GM19467 (cell line): ENCODE measurements around the gene SRD5A3.
"Not testable (repeated sequence)": the region's sequence is repeated elsewhere in the genome, so short reads cannot be mapped to it uniquely, and the experiment has no call there.

Experiments
- ATAC-seq: cut with Tn5 transposase; IDR thresholded peaks from one replicate; pipeline ENCODE4 v1.9.1; 2021; ENCODE audit warnings: mild to moderate bottlenecking, moderate library complexity; ENCODE audit not compliant: unreplicated experiment

SRD5A3 gene

DNA sequence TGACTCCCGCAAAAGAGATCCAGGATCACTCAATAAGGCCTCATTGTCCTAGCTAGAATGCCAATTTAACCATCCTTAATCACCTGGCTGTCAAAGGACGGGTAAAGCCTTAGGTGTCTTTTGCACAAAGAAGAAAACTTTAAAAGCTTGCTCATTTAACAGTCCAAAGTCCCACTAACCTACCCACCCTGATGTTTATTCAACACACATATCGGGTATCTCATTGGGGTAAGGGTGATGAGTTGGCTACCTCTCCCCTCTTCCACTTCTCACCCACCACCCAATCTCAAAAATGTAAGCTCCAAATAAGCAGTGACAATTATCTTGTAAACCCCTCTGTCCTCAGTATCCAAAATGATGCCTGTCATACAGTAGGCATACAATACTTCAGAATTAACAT, 988 bp upstream of the SRD5A3 start:
- ATAC-seq, result no peak

DNA sequence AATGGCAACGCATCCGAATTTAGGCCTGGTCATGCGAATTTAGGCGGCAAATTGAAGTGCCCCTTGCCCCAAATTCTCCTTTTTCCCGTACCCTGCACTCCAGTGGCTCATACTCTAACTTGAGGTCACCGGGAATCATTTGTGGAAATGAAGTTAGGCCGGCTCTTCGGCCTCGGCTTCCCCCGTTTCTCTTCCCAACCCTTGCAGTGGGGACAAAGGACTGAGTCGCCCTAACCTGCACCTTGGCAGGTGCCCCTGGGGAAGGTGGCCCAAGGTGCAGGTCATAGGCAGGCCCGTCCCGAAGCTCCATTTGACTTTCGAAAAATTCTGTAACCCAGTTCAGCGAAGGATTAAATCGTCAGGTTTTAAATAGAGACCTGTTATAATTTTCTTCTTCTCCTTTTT, 811 bp downstream of the SRD5A3 start:
- ATAC-seq, result no peak

DNA sequence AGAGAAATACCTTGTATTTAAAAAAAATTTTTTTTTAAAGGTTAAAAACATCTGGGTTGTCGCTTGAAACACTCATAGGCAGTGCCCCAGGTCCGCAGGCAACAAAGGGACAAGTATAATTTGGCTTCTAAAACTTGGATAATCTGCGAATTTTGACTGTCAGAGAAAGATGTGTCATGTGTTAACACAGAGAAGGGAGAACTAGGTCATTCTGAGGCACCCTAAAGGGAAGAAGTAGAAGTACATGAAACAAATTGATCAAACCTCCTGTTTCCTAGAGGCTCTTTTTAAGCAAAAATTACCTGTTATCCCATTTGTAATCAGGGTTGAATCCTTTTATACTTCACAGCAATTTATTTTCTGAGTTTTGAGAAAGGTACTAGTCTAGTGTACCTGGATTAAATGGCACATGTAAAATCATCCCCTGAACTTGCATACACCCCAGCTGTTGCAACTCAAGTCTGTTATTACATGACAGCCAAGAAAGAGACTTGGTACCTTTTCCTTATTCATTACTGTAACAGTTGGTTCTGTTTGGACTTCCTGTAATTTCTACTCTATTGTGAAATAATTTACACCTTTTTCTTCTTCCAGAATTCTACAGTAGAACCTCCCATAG, 1.7 kb downstream of the SRD5A3 start:
- no peak for ATAC-seq

DNA sequence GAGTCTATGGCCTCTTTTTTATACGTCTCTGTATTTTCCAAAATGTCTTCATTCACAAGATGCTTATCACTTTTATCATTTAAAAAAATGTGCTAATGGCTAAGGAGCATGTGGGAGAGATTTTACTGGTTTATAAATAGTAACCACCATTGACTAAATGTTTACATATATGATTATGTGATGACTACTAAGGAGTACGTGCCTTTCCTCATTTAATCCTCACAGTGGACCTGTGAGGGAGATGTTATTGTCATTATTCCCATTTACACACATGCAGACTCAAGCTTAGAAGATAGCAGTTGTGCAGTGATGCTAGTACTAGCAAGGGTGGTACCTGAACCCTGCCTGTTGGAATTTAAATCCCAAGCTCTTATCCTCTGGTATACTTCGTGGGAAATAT, 2.4 kb downstream of the SRD5A3 start:
- ATAC-seq, result no peak

DNA sequence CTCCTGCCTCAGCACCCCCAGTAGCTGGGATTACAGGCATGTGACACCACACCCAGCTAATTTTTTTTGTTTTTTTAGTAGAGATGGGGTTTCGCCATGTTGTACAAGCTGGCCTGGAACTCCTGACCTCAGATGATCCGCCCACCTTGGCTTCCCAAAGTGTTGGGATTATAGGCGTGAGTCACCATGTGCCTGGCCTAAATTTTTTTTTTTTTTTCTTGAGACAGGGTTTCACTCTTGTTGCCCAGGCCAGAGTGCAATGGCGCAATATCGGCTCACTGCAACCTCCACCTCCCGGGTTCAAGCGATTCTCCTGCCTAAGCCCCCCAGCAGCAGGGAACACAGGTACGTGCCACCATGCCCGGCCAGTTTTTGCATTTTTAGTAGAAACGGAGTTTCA, 4.8 kb downstream of the SRD5A3 start:
- not testable (repeated sequence) for ATAC-seq

DNA sequence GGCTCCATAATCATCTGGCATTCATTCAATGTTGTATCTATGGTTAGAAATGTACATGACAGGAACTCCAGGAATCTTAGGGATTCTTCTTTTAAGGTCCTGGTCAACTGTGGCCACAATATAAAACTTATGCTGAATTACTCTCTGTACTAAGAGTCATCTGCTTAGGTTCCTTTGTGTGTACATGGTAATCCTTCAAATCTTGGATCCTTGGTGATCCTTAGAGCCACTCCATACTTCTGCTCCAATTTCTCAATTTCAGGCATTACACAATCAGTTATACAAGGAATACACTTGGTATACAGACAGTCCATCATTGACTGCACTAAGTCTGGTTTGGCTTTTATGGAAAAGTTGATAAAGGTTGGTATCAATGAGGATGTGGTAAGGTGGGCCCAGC, 5.8 kb downstream of the SRD5A3 start:
- ATAC-seq, result no peak

DNA sequence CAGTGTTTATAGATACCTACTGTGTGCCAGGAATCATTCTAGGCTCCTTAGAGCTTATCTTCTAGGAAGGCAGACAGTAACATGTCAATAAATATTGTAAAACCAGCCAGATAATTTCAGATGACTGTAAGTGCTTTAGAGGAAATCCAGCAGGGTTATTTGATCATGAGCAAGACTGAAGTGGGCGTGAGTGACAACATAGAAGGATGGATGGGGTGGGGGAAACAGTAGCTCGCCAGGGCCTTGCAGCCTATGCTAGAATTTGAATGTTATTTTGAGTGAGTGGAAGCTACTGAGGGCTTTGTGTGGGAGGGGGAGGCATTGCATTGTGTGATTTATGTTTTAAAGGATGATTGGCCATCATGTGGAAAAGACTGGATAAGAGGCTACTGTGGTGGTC, 6.7 kb downstream of the SRD5A3 start:
- ATAC-seq, result no peak

DNA sequence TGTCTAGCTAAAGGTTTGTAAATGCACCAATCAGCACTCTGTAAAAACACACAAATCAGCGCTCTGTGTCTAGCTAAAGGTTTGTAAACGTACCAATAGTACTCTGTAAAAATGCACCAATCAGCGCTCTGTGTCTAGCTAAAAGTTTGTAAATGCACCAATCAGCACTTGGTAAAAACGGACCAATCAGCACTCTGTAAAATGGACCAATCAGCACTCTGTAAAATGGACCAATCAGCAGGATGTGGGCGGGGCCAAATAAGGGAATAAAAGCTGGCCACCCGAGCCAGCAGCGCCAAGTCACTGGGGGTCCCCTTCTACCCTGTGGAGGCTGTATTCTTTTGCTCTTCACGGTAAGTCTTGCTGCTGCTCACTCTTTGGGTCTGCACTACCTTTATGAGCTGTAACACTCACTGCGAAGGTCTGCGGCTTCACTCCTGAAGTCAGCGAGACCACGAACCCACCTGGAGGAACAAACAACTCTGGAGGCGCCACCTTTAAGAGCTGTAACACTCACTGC, 7.2 kb downstream of the SRD5A3 start:
- ATAC-seq, result not testable (repeated sequence)

DNA sequence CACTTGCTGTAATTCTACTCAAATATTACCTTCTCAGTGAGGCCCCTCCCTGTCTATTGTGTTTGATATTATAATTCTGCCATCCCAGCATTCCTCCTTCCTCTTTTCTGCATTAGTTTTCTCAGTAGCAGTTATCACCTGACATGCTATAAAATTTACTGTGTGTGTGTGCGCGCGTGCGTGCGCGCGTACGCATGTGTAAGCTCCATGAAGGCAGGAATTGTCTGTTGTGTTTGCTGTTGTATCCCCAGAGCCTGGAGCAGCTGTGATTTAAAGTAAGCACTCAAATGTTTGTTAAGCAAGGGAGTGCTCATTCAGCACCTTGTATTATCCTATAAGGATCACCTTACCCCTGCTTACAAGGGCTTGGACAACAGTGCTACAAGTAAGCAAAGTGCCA, 8.6 kb downstream of the SRD5A3 start:
- ATAC-seq, result no peak

DNA sequence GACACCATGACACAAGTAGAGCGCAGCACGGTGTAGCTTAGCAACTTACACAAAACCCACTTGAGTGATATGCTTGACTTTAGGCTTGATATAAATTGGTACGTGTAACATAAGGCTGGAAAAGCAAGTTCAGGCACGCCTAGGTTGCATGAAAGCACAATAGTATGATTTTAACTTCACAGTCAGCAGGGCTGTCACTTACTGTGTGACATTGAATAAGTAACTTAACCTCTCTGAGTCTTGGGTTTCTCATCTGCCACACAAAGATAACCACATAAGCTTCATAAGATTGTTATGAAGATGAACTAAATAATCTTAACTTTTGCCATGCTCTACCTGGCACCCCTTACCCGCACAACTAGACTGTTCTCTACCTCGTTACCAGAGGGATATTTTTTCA, 9.5 kb downstream of the SRD5A3 start:
- no peak for ATAC-seq

DNA sequence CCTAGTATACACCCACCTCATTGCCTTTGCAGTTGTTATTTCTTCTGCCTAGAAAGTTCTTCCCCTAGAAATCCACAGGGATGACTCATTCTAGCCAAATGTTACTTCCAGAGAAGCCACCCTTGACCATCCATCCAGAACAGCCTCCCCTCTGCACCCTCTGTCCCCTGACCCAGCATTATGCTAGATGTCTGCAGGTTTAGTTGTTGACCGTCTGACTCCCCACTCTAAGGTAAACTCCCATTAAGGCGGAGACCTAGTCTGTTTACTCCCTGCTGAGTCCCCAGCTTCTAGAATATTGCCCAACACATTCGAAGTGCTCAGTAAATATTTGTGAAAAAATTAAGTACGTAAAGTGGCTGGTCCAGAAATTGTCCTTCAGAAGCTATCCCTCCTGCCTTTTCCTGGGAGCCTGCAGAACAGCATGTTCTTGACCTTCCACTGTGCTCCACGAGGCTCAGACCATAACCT, 11.0 kb downstream of the SRD5A3 start:
- ATAC-seq, result no peak

DNA sequence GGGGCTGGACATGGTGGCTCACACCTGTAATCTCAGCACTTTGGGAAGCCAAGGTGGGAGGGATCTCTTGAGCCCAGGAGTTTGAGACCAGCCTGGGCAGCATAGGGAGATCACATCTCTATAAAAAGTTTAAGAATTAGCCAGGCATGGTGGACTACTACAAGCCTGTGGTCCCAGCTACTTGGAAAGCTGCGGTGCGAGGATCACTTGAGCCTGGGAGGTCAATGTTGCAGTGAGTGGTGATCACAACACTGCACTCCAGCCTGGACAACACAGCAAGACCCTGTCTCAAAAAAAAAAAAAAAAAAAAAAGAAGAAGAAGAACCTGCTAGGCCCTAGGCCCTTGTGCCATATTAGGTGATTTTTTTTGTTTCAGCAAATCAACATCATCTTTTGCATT, 12.2 kb downstream of the SRD5A3 start:
- ATAC-seq, result no peak

DNA sequence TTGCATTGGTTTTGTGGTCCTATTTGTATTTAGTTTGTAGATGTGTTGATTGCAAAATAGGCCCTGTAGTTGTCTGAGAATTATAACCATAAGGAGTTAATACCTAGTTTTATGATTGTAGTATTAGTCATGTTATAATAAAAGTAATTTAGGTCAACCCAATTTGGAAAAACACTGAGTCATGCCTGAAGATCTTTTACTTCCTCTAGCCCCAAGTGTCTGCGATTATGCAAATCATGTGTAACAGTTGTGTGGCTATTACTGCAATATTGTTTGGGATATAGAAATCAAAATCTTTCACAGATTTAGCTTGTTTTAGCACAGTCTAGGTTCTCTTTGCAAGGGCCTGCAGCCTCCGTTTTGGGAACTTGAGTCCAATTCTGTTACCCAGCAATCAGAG, 12.6 kb downstream of the SRD5A3 start:
- ATAC-seq, result no peak

DNA sequence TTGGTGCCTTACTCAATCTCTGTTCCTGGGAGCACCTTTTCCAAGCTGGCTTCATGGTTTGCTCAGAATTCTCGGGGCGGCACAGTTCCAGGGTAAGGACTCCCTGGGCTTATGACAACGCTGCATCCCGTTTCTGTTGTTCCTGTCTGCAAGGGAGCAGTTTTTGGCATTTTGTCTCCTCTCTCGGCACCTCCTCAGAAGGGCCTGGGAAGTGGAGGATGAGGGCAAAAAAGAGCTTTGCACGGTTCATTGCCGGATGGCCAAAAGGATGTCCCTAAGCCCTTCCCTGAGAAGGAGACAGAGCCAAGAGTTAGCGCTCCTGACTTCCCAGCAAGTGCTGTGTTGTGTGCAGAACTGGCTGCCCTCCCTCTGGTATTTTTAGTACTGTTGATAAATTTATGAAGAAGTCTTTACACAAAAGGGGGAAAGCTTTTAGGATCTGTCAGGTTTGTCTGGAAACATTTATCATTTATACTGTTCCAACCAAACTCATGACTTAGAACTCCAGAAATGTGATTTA, 13.4 kb downstream of the SRD5A3 start:
- ATAC-seq, result no peak

DNA sequence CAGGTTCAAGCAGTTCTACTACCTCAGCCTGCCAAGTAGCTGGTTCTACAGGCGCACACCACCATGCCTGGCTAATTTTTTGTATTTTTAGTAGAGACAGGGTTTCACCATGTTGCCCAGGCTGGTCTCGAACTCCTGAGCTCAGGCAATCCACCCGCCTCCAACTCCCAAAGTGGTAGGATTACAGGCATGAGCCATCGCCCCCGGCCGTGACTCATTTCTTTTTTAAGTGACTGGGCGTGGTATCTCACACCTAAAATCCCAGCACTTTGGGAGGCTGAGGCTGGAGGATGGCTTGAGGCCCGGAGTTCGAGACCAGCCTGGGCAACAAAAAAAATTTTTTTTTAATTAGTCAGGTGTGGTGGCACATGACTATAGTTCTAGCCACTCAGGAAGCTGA, 16.9 kb downstream of the SRD5A3 start:
- not testable (repeated sequence) for ATAC-seq

DNA sequence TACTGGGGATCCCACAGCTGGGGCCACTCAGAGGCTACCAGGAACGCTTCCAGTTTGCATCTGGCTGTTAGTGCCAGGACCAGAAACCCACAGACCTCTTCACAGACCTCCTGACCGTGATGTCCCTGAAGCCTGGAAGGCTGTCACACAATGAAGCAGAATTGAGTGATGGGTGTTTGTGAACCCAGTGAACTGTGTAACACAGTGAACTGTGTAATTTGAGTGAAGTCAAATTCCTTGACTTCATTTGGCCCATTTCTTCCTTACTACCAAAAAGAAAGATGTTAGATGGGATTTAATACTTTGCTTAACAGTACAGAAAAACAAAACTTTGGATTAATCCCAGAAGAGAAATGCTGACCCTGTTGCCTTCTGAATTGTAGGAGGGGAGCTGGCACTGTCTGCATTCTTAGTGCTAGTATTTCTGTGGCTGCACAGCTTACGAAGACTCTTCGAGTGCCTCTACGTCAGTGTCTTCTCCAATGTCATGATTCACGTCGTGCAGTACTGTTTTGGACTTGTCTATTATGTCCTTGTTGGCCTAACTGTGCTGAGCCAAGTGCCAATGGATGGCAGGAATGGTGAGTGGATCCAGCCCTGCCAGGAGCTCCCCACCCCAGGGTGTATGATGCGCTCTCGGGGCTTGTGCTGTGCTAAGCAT, 17.8 kb downstream of the SRD5A3 start:
- ATAC-seq, result no peak

DNA sequence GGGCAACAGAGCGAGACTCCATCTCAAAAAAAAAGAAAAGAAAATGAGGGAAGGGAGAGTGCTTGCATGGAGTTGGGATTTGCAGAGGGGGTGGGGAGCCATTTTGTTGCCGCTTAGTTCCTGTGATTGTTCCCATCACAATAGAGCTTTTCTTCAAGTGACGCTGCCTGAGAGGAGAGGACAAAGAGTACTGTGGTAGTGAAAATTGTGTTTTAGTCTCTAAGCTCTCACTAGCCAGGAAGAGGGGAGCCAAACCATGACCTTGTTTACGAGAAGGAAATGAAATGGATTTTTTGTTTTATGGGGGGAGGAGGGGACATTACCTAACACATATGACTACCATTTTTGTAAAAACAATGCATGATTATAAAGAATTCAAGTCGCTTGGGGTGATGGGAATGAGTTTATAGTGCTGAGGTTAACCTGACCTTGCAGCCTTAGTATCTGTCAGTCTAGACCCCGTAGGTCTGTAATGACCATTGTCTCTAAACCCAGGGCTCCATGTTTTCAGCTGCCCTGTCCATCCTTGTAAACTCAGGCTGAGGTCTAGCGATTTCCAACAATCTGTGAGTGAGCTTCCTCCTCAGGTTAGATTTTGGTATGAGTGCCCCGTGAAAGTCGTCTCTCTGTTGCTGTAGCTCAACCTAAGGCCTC, 18.8 kb downstream of the SRD5A3 start:
- ATAC-seq, result no peak

DNA sequence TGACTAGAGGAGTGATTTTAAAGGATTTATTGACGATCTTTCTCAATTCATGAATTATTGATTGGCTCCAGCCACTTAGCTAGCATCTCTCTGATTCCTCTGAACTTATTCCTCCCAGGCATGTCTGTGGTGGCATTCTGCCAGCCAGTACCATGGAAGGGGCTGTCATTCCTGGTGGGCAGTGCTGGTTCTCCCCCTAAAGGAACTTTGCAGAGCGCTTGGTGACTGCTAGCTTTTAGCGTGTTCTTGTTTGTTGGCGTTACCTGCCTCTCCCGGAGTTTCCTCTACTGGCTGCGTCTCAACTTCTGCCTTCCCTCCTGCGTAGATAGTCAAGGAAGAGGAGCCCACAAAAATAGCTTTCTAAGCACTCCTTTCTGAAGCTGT, 19.3 kb downstream of the SRD5A3 start:
- no peak for ATAC-seq

DNA sequence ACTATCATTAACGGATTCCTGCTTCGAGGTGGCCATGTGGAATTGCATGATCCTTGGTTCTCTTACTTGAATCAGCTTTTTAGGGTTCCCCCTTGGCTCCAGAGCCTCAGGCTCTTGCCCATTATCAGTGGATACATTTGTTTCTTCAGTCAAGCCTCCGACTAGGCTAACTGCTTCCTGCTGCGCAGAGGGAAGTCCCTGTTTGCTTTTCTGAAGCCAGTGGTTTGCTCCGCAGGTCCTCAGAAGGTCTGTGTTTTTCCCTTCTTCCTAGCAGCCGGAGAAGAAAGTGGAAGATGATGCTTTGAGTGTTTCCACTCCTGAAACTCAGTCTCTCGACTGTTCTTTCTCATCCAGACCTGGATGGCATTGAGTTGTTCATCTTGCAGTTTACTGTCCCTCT, 20.6 kb downstream of the SRD5A3 start:
- ATAC-seq, result no peak

DNA sequence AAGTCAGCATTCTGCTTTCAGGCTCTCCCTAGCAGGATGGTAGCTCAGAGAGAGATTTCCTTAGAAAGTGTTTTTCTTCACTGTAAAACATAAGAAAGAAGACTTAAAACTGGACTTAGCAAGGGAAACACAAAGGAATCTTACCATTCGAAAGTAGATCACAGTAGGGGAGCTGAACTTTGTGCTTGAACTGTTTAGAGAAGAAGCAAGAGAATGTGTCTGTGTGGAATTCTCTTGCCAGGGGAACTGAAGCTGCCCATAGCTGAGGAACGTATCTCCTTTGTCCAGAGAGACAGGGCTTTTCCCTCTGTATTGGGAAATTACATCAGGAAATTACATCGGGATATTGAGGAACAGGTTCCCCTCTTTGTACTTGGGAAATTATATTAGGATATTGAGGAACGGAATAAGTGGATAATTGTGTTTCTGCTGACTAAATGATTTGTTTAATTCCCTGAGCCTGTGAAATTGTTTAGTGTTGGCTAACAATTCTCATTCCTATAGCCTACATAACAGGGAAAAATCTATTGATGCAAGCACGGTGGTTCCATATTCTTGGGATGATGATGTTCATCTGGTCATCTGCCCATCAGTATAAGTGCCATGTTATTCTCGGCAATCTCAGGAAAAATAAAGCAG, 21.2 kb downstream of the SRD5A3 start:
- no peak for ATAC-seq

DNA sequence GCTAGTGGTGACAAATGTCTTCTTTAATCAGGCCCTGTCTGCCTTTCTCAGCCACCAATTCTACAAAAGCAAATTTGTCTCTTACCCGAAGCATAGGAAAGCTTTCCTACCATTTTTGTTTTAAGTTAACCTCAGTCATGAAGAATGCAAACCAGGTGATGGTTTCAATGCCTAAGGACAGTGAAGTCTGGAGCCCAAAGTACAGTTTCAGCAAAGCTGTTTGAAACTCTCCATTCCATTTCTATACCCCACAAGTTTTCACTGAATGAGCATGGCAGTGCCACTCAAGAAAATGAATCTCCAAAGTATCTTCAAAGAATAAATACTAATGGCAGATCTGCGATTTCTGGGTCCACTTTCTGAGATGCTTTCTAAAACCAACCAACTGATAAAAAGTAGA, 23.9 kb downstream of the SRD5A3 start:
- ATAC-seq, result no peak
